ENCODE data around the gene DNAH1.

Gene DNAH1

DNA sequence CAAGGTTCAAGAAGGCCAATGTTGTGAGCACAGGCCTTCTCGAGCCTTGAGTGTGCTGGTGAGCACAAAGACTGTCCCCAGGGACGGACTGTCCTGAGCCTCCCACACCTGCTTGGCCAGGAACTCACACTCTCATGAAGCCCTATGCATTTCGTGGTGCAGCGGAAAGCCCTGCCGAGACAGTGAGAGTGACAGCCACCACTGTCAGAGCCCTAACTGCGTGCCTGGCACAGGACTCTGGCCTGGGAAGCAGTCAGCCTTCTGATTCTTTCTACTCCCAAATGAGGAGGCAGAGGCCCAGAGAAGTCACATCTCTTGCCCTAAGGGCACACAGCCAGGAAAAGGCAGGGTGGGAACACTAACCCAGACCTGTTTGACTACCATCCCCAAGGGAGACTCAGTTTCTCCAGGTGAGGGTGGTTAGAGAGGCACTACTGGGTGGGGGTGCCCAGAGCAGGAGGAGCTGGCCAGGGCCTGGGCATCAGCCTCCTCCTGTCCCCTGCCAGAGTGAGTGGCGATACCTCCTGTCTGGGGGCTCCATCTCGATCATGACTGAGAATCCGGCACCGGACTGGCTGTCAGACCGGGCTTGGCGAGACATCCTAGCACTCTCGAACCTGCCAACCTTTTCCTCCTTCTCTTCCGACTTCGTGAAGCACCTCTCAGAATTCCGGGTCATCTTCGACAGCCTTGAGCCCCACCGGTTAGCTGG lies 78.0 kb downstream of the DNAH1 start:
- no peak for DNase-seq

DNA sequence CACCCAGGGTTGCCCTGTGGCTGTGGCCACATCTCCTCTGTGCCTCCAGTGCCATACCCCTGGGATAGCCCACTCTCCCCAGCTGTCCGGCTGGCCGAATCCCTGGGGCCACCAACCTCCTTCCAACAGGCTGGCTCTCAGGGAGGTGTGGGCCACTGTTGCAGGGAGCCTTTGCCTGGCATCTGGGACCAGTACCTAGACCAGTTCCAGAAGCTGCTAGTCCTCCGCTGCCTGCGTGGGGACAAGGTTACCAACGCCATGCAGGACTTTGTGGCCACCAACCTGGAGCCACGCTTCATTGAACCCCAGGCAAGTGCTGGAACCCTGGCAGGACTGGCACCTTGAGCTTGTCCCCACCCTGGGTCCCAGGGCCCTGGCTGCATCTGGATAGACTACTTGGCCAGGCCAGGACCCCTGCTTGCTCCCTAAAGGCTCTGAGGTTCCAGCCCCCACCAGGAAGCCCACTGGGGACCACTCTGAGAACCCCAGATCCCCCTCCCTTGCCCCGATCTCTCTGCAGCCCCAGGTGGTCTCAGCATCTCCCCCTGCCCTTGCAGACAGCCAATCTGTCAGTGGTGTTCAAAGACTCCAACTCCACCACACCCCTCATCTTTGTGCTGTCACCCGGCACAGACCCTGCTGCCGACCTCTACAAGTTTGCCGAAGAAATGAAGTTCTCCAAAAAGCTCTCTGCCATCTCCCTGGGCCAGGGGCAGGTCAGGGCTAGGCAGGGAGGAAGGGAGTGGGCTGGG lies 78.8 kb downstream of the DNAH1 start:
- no peak for DNase-seq

DNA sequence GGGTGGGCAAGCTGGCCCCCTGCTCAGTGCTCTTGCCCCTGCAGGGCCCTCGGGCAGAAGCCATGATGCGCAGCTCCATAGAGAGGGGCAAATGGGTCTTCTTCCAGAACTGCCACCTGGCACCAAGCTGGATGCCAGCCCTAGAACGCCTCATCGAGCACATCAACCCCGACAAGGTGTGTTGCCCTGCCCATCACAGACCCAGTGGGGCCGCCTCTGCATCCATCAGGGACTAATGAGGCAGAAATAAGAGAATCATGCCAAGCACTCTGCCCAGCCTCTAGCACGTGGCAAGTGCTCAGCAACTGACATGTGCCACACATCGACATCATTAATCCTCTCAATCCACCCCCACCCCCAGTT lies 79.4 kb downstream of the DNAH1 start:
- DNase-seq, result no peak

DNA sequence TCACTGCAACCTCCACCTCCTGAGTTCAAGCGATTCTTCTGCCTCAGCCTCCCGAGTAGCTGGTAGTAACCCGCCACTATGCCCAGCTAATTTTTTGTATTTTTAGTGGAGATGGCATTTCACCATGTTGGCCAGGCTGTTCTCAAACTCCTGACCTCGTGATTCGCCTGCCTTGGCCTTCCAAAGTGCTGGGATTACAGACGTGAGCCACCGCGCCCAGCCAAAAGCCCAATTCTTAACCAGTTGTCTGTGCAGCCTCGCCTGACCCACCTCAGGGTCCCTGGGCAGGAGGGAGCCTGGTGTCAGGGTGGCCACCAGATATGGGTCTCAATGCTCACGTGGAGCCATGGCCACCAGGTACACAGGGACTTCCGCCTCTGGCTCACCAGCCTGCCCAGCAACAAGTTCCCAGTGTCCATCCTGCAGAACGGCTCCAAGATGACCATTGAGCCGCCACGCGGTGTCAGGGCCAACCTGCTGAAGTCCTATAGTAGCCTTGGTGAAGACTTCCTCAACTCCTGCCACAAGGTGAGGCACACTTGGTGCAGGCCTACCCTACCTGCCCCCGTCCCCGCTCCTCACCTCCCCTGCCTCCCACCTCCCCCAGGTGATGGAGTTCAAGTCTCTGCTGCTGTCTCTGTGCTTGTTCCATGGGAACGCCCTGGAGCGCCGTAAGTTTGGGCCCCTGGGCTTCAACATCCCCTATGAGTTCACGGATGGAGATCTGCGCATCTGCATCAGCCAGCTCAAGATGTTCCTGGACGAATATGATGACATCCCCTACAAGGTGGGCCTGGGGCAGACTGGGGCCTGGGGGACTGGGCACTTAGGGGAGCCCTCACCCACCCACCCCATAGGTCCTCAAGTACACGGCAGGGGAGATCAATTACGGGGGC lies 80.1 kb downstream of the DNAH1 start:
- no peak for DNase-seq

DNA sequence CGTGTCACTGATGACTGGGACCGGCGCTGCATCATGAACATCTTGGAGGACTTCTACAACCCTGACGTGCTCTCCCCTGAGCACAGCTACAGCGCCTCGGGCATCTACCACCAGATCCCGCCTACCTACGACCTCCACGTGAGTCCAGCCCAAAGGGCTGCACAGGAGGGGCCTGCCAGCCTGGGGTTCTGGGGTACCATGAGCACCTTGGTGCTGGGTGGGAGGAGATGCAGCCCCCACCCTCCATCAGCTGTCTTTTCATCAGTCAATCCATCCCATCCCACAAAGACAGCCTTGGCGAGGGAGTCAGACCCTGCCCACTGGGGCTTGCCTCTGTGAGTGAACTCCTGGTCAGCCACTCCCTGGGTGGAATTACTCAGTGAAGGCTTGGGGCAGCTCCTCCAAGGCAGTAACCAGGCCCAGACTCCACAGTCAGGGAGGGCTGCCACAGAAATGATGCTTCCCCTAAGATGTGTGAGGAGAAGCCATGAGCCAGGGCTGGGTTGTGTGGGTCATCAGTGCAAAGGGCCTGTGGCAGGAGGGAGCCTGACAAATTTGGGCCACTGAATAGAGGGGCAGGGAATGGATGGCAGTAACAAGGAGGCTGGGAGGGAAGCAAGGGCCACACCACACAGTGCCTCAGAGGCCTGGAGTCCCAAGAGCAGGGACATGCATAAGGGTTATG lies 80.9 kb downstream of the DNAH1 start:
- DNase-seq, result no peak

DNA sequence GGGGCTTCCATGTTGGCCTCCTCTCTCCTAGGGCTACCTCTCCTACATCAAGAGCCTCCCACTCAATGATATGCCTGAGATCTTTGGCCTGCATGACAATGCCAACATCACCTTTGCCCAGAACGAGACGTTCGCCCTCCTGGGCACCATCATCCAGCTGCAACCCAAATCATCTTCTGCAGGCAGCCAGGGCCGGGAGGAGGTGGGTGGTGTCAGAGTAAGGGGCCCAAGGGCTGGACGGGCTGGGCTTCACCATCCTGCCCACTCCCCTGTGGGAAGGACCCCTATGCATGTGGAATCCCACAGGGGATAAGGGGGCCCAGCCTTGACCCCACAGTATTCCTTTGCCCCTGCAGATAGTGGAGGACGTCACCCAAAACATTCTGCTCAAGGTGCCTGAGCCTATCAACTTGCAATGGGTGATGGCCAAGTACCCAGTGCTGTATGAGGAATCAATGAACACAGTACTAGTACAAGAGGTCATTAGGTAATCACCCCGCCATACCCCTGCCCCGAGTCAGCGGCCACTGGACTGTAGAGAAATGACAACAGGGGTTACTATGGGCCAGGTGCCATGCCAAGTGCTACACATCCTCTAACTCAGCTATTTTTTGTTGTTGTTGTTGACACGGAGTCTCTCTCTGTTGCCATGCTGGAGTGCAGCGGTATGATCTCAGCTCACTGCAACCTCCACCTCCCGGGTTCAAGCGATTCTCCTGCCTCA lies 81.7 kb downstream of the DNAH1 start:
- no peak for DNase-seq

DNA sequence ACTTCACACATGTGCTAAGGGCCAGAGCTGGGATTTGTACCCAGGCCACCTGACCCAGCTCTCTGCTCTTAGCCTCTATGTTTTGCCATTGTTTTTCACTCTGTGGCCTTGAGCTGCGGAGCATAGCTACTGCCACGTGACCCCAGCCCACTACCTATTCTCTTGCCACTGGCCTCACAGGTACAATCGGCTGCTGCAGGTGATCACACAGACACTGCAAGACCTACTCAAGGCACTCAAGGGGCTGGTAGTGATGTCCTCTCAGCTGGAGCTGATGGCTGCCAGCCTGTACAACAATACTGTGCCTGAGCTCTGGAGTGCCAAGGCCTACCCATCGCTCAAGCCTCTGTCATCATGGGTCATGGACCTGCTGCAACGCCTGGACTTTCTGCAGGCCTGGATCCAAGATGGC lies 82.6 kb downstream of the DNAH1 start:
- no peak for DNase-seq

DNA sequence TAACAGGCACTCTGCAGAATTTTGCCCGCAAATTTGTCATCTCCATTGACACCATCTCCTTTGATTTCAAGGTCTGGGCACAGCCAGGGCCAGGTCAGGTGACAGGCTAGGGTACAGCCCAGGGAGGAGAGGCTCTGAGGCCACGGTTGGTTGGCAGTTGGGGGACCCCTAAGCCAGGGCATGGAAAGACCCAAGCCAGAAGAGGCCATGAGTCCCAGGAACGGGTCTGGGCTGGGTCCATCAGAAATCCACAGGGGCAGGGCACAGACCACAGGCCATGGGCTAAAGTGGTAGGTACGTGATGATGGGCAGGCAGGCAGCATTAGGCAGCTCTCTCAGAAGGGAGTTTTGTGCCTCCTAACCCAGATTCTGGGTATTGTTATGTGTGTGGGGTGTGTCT lies 83.0 kb downstream of the DNAH1 start:
- no peak for DNase-seq

DNA sequence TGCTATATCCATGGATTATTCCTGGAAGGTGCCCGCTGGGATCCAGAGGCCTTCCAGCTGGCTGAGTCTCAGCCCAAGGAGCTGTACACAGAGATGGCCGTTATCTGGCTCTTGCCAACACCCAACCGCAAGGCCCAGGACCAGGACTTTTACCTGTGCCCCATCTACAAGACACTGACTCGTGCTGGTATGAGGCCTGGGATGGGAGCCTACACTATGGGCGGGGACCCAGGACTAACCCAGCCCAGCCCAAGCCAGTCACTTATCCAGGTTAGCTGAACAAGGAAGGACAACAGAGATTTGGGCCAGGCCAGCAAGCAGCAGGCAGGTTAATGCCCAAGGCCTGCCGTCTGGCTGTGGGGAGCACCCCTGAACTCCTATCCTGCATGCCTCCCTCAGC lies 83.5 kb downstream of the DNAH1 start:
- no peak for DNase-seq

DNA sequence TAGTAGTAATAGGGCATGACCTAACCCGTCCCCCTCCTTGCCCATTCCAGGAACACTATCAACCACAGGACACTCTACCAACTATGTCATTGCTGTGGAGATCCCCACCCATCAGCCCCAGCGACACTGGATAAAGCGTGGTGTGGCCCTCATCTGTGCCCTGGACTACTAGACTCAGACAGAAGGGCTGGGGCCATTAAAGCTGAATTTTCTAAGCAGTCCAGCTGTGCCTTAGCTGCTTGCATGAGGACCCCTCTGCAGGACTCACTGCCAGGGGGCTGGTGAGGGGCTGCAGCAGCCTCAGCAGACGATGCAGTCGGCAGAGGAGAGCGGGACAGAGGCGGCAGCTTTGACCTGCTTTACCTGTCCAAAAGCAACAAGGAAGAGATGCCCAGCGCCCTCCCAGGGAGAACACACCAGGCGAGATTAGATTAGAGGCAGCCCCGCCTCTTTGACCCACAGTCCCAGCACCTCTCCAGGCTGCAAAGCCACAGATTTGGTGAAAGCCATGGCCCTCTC lies 84.2 kb downstream of the DNAH1 start:
- DNase-seq, result no peak

DNA sequence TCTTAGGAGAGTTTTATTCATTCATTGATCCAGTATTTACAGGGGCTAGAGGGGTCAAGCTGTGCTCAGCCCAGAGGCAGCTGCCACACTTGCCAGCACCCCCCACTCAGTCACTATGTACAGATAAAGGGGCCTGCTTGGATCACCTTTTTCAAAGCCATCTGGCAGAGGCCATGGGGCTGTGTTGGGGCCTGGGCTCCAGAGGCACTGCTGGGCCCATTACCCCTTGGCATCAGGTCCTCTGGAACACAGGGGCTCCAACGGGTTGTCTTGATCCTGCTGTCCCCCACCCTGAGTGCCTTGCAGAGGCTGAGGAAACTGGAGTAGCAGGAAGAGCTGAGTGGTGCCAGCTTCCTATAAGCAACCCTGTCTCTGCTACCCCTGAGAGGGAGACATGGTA lies 84.9 kb downstream of the DNAH1 start:
- no peak for DNase-seq

DNA sequence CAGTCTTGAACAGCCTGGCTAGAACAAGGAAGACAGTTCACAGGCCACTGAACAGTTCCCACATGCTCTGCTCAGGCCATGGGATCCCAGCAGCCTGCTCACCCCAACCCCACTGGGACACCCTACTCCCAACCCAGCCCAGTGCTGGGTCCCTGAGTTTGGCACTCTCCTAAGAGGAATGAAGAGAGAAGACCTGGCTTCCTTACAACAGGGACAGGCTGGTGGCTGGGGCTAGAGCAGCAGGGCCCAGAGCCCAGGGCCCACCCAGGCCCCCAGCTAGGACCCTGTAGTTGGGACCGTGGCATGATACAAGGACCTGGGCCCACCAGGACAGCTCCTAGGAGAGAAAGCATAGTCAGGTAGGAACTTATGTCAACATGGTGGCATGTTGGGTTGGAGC lies 85.4 kb downstream of the DNAH1 start:
- no peak for DNase-seq

DNA sequence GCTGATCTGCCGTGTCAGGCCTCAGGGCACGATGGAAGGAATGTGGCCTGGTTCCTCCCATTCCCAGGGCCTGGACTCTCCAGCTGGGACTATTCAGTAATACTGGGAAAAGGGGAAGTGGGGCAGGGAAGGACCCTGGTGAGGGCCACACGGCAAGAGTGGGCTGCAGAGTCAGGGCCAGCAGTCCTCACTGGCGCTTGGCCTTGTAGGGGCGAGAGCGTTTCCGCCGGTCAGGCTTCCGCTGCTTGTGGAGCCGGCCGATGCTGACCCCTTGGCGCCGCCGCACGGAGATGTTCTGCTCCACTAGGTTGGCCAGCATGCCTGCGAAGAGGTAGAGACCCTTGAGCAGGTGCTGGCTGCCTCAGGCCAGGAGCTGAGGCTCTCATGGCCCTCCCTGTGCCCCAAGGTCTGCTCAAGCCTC lies 86.0 kb downstream of the DNAH1 start:
- DNase-seq, result no peak

DNA sequence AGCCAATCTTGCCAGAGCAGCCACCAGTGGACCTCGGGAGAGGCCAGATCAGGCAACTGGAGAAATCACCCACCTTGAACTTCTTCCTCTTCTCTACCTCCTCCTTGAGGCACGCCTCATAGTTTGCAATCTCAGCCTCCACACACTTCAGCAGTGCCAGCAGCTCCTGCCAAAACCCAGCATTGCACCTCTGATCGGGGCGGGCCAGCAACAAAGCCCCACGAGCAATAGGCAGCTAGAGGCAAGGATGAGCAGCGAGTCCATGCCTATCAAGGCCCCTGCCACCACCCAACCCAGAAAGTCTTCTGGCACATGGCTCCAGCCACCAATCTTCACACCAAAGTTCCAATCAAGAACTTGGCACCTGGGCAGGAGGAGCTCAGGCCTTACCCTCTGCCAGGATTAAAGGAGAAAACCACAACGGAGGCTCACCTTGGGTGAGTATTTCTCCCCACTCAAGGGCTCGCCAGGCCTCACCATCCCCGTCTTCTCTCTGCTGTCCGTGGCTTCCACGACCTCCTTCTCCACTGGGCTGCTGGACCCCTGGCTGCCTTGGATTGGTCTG lies 86.7 kb downstream of the DNAH1 start:
- no peak for DNase-seq

DNA sequence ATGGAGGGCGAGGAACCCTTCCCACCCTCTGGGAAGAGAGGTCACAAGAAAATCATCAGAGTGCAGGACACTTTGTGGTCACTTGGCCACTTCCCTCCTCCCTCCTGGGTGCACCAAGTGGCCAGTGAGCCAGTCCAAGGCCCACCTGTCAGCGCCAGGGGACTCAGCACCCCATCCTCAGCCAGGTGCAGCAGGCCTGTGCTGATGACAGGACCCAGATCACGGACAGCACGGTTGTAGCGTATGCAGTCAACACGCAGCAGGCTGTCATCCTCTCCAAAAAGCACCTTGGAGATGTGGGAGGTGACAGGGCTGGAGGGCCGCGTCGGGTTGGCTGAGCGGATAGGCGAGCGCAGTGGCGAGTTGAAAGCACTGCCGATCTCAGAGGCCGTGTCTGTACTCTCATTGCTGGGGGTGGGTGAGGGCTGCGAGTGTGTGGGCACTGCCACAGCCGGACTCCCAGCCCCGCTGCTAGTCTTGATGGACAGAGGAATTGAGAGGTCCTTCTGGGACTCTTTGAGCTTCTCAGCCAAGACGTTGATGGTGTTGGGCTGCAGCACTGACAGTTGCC lies 87.2 kb downstream of the DNAH1 start:
- no peak for DNase-seq

DNA sequence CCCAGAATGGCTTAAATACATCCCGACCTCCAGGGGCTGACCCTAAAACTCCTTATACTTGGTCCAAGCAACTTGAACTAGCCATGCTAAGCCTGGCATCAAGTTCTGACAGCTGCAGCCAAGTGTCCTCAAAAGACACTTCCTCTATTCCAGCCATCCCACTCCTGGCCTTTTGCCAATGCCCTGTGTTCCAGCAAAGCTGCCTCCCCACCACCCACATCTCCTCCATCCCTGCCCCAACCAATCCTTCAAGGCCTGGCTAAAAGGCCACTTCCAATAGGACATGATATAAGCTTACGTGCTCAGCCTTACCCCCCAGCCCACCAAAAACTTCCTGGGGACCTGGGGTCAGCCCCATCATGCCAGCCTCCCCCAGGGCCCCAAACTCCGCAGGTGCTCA lies 87.8 kb downstream of the DNAH1 start:
- no peak for DNase-seq

DNA sequence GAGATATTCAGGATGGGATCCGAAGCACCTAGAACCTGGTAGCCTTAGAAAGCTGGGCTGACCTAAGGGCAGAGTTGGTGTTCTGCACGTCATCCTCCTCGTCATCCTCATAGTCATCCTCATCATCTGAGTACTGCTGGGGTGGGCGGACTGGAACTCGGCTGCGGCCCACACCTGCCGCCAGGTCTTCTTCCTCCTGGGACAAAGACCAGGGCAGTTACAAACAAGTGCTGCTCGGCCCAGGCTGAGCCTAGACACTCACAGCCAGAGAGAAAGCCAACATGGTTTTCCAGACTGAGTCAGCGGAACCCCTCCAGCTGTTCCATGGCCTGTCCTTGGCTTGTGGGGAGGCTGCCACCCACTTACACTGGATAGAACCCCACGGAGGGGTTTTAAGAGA lies 88.3 kb downstream of the DNAH1 start:
- no peak for DNase-seq

DNA sequence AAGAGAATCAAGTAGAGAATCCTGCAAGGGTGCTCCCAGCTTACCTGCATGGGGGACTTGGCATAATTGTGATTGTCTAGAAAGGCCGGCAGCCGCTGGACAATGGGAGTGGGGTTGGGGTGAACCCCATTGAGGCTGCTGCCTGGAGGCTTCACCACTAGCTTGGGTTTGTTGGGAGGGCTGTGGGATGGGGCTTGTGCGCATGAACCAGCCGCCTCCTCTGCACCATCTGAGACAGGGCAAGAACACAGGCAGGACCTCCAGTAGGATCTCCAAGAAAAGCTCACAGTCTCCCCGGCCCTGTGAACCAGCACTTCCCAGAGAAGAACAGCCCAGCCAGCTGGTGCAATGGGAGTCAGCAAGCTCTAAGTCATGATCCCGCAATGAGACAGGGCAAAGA lies 88.9 kb downstream of the DNAH1 start:
- no peak for DNase-seq

DNA sequence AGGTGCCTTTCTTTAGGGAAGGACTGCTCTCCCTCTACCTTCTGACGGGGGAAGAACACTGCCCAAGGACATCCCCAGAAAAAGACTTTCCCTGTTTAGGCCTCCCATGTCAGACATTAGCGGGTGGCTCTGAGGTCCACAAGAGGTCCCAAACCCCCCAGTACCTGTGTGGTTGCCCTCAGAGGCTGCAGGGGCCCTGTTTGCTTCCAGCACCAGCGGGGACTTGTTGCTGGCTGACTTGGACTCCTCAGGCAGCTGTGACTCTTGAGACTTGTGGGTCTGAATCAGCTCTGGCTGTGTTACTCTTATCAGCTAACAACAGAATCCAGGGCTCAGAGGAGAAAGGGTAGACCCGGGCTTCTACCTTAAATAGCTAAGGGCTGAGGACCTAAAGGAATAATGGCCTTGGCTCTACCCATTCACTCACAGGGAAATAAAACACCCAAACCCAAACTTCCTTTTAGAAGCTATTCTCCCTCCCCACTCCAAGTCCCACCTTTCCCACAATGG lies 89.5 kb downstream of the DNAH1 start:
- no peak for DNase-seq

DNA sequence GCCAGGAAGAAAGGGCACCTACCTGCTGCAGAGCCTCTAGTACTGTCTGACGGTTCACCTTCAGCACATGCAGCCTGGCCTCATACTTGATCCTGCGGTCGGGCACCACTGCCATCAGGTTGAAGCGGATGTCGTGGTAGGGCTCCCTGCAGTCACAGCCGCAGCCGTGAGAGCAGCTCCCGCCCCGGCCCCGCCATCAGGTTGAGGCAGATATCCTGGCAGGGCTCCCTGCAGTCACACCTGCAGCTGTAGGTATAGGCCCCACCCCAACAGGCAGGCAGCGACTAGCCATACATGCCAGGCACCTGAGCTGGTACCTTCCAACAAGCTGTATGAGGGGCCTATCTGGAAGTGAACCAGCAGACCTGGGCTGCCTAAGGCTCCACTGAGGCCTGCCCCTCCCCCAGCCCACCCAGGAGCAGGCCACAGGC lies 90.1 kb downstream of the DNAH1 start:
- no peak for DNase-seq
